Breast epithelium (tissue), 3 donors: ENCODE measurements around the gene PLPP7.

Experiments used
- POLR2A ChIP-seq: fragments of 450-650 bp; IDR thresholded peaks from one replicate; pipeline ENCODE4 v1.6.1; 2016; ENCODE audit warnings: antibody characterized with exemption, mild to moderate bottlenecking, moderate library complexity
- POLR2AphosphoS5 ChIP-seq, 3 donors: sonication (generic); formaldehyde crosslinking; IDR thresholded peaks; one replicate each; pipeline ENCODE4 v1.6.1; 2017; ENCODE audit warnings: antibody characterized with exemption in 3 of 3
- TF ChIP-seq, protein P1 (sequence below), 3 donors: fragments of 450-650 bp; IDR thresholded peaks; one replicate each; pipeline ENCODE4 v1.5.1; 2016 to 2017; ENCODE audit warnings: antibody characterized with exemption in 3 of 3, mild to moderate bottlenecking in 3 of 3, moderate library complexity in 3 of 3

DNA sequence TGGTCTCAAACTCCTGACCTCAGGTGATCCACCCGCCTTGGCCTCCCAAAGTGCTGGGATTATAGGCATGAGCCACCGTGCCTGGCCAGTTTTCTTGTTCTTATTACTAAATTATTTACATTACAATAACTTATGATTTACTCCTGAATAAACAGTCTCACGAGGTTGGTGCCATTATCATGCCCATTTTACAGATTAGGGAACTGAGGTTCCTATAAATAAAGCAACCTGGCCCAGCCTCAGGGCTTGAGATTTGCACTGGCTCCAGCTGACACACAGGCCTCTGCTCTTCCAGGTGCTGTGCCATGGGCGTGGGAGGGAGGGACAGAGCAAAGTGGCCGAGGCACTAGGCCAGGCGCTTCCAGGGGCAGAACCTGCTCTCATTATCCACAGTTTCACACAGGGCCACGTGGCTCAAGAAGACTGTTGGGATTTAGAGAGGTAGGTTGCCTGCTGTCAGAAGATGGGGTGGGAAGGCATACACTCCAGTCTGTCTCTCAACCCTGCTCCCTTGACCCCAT lies 2.3 kb downstream of the PLPP7 start:
- TF ChIP-seq, protein P1, sequence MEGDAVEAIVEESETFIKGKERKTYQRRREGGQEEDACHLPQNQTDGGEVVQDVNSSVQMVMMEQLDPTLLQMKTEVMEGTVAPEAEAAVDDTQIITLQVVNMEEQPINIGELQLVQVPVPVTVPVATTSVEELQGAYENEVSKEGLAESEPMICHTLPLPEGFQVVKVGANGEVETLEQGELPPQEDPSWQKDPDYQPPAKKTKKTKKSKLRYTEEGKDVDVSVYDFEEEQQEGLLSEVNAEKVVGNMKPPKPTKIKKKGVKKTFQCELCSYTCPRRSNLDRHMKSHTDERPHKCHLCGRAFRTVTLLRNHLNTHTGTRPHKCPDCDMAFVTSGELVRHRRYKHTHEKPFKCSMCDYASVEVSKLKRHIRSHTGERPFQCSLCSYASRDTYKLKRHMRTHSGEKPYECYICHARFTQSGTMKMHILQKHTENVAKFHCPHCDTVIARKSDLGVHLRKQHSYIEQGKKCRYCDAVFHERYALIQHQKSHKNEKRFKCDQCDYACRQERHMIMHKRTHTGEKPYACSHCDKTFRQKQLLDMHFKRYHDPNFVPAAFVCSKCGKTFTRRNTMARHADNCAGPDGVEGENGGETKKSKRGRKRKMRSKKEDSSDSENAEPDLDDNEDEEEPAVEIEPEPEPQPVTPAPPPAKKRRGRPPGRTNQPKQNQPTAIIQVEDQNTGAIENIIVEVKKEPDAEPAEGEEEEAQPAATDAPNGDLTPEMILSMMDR (IDR thresholded peaks at IDR 0.05), result no peak
- TF ChIP-seq POLR2AphosphoS5 (IDR thresholded peaks at IDR 0.05) (no peak), POLR2A (no peak)
